ENCODE measurements around the gene CEP112.

Gene CEP112

DNA sequence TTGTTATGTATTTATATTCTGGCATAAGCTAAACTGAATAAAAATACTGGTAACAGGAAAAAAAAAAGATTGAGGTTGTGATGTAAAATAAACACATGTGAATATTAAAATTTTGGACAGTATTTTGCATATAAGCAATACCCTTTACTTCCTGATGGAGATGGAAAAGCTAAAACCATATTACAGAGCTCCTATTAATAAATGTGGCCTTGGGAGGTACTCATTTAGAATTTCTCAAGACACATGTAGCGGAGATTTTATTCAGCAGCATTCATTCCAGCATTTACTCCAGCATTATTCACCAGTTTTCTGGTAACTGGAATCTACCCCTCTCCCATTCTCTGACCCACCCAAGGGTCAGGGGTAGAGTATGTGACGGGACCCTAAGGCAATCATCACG, 536.2 kb downstream of the CEP112 start:
- no peaks in the 10 kb centered on the region for H3K36me3 ChIP-seq
- no peaks in the 10 kb centered on the region for H3K27me3 ChIP-seq
- H3K9me3 ChIP-seq = no peaks in the 10 kb centered on the region
- DNase-seq = no peak
- no peak overlapping the region for H3K4me3 ChIP-seq
- H3K27ac ChIP-seq = no peak overlapping the region
- TF ChIP-seq, protein P1, sequence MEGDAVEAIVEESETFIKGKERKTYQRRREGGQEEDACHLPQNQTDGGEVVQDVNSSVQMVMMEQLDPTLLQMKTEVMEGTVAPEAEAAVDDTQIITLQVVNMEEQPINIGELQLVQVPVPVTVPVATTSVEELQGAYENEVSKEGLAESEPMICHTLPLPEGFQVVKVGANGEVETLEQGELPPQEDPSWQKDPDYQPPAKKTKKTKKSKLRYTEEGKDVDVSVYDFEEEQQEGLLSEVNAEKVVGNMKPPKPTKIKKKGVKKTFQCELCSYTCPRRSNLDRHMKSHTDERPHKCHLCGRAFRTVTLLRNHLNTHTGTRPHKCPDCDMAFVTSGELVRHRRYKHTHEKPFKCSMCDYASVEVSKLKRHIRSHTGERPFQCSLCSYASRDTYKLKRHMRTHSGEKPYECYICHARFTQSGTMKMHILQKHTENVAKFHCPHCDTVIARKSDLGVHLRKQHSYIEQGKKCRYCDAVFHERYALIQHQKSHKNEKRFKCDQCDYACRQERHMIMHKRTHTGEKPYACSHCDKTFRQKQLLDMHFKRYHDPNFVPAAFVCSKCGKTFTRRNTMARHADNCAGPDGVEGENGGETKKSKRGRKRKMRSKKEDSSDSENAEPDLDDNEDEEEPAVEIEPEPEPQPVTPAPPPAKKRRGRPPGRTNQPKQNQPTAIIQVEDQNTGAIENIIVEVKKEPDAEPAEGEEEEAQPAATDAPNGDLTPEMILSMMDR (IDR thresholded peaks at IDR 0.05) = no peak
- no peaks in the 10 kb centered on the region for H3K4me1 ChIP-seq
- intact Hi-C loops (cut with DNase I; ENCODE audit: low total_unique reads) = no loop called here

DNA sequence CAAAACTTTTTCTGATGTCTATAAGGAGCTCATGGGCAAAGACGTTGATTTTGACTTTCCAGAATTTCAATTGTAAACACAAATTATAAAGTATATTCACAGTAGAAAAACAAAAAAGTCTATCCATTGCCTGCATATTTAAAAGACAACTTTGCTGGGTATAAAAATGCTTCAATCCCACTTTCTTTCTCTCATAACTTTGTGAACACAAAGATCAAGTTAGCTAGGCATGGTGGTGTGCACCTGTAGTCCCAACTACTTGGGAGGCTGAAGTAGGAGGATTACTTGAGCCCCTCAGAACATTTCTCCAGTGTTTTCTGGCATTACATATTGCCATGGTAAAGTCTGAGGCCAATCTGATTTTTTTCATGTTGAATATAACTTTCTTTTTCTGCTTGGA, 547.4 kb downstream of the CEP112 start:
- H3K4me3 ChIP-seq = no peak overlapping the region
- TF ChIP-seq, protein P1 (IDR thresholded peaks at IDR 0.05) = no peak
- H3K36me3 ChIP-seq = peaks cover 0 to 4% (median 0%) of the 10 kb centered on the region in 3 donors
- H3K4me1 ChIP-seq = no peaks in the 10 kb centered on the region
- intact Hi-C loops (cut with DNase I; ENCODE audit: low total_unique reads) = no loop called here
- H3K27me3 ChIP-seq = no peaks in the 10 kb centered on the region
- no peak for DNase-seq
- H3K9me3 ChIP-seq = peaks cover 3 to 7% (median 6%) of the 10 kb centered on the region in 3 donors
- H3K27ac ChIP-seq = no peak overlapping the region

DNA sequence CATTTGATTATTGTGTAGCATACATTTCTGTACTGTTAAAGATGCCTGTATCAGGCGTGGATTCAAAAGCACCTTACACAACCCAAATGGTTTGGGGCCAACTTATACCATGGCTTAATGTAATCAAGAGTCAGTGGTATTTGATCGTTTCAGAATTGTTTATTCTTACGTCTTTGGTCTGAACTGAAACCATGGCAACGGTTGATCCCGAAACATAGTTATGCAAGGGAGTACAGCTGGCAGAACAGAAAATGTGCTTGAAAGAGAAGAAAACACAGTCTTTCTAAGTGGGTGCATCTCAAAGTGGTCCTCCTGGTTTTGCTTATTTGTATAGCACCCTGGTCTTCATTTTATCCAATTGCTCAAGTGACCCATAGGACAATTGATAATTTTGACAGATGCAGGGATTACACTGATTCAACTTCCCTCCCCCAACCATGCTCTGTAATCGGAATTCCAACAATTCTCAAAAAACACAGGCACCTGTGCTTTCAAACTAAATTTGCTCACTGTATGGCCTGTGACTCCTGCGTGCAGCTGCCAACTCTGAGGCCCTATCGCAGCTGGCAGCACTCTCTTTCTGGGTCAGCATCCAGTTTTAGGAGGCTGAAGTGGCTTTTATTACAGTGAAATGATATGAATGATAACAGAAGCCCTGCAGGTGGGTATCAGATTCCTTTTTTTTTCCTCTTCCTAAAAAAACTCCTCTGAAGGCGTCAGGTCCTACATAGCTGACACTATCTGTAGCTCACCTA, 553.5 kb downstream of the CEP112 start:
- no peak for DNase-seq

DNA sequence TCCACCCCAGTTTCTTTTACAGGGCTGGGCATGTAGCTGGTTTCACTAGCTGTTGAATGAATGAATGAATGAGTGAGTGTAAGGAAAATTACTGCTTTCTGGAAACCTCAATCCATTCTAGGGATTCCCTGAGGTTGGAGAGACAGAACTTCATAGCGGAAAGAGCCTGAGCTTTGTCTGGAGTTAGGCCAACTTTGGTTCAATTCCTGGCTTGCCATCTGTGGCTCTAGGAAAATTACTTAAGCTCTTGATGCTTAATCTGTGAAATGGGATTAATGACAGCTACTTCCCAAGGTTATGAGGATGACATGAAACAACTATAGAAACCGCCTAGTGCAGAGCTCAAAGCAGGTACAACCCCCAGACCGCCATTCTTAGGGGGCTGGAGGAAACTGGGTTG, 554.1 kb downstream of the CEP112 start:
- no peak for DNase-seq
- no peaks in the 10 kb centered on the region for H3K27me3 ChIP-seq
- H3K9me3 ChIP-seq = no peaks in the 10 kb centered on the region
- H3K27ac ChIP-seq = no peak overlapping the region
- TF ChIP-seq, protein P1 (IDR thresholded peaks at IDR 0.05) = no peak
- peaks cover 0 to 5% (median 0%) of the 10 kb centered on the region in 4 donors for H3K4me1 ChIP-seq
- no peak overlapping the region for H3K4me3 ChIP-seq
- no peaks in the 10 kb centered on the region for H3K36me3 ChIP-seq
- intact Hi-C loops (cut with DNase I; ENCODE audit: low total_unique reads) = no loop called here

More for the DNA sequence above, 553.5 kb downstream of the CEP112 start:
- Histone ChIP-seq H3K4me1 (peaks cover 0 to 5% (median 0%) of the 10 kb centered on the region in 4 donors), H3K4me3 (no peak overlapping the region), H3K36me3 (no peaks in the 10 kb centered on the region), H3K9me3 (no peaks in the 10 kb centered on the region), H3K27me3 (no peaks in the 10 kb centered on the region), H3K27ac (no peak overlapping the region)
- intact Hi-C loops (cut with DNase I; ENCODE audit: low total_unique reads) = no loop called here
- TF ChIP-seq, protein P1 (IDR thresholded peaks at IDR 0.05) = no peak

DNA sequence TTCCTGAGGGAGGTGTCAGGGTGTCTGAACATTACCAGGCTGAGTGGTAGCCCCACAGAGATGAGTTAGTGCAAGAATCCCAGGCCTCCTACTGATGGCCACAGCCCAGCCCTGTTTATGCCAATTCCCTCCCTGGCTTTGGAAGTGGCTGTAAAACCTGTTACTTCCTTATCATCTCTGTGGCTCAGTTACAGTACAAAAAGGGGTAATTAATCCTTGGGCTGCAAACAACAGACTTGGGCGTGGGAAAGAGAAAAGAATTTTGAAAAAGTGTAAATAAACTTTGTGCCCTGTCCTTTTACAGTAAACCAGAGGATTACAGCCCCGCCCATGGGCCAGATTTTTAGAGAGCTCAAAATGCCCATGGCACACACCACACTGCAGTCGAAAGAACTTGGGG, 557.4 kb downstream of the CEP112 start:
- Histone ChIP-seq H3K27ac (no peak overlapping the region), H3K9me3 (no peaks in the 10 kb centered on the region), H3K36me3 (no peaks in the 10 kb centered on the region), H3K27me3 (no peaks in the 10 kb centered on the region), H3K4me1 (peaks cover 0 to 5% (median 0%) of the 10 kb centered on the region in 4 donors), H3K4me3 (no peak overlapping the region)
- no peak for DNase-seq
- intact Hi-C loops (cut with DNase I; ENCODE audit: low total_unique reads) = no loop called here
- TF ChIP-seq, protein P1 (IDR thresholded peaks at IDR 0.05) = no peak
